Nephron (organoid): ENCODE measurements around the gene ZNF324.
"Not testable (repeated sequence)": the region's sequence is repeated elsewhere in the genome, so short reads cannot be mapped to it uniquely, and the experiment has no call there.

Experiments used
- H3K27ac Mint-ChIP-seq, 3 experiments: 2 replicates each; pipeline ENCODE4 v1.8.0; 2020; ENCODE audit warnings: mixed read lengths in 3 of 3, mild to moderate bottlenecking in 2 of 3, moderate library complexity in 1 of 3
- H3K27me3 Mint-ChIP-seq: 2 replicates; pipeline ENCODE4 v1.8.0; 2021; ENCODE audit warnings: low read depth, mild to moderate bottlenecking, moderate library complexity, mixed read lengths
- H3K36me3 Mint-ChIP-seq: 2 replicates; pipeline ENCODE4 v1.8.0; 2020; ENCODE audit warnings: low read depth, mixed read lengths
- H3K4me1 Mint-ChIP-seq: 2 replicates; pipeline ENCODE4 v1.8.0; 2020; ENCODE audit warnings: mixed read lengths
- H3K4me3 Mint-ChIP-seq, 3 experiments: 2 replicates each; pipeline ENCODE4 v1.8.0; 2020; ENCODE audit warnings: mild to moderate bottlenecking in 3 of 3, mixed read lengths in 3 of 3, moderate library complexity in 2 of 3
- H3K9me3 Mint-ChIP-seq: 2 replicates; pipeline ENCODE4 v1.8.0; 2020; ENCODE audit warnings: mixed read lengths
- TF ChIP-seq, protein P1 (sequence below), 3 experiments: fragments of 200-600 bp; sonication (generic); IDR thresholded peaks; one replicate each; pipeline ENCODE4 v1.5.0; 2021; ENCODE audit warnings: antibody characterized with exemption in 3 of 3; ENCODE audit not compliant: unreplicated experiment in 3 of 3

The ZNF324 gene

DNA sequence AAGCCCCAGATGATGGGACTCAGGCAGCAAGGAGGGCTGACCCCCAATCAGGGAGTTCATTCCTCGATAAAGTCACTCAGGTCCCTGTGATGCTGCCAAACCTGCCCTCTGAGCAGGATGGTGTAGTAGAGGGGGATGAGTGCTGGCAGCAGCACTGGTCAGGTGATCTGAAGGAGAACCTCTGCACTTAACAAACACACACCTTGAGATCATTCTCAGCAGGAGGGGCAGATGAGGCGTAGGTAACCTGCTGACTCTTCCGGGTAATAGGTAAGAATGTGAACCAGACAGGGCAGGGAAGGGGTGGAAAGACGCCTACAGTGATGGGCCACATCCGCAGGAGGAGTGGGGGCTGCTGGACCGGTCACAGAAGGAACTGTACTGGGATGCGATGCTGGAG, 12.4 kb downstream of the ZNF324 start:
- Mint-ChIP-seq H3K36me3 (peaks cover 9% of the 10 kb centered on the region), H3K4me1 (peaks cover 6% of the 10 kb centered on the region), H3K27me3 (no peaks in the 10 kb centered on the region), H3K4me3 (peak overlapping the region; percentile 48 to 63 (median 53)), H3K9me3 (no peaks in the 10 kb centered on the region), H3K27ac (no peak overlapping the region)
- TF ChIP-seq, protein P1, sequence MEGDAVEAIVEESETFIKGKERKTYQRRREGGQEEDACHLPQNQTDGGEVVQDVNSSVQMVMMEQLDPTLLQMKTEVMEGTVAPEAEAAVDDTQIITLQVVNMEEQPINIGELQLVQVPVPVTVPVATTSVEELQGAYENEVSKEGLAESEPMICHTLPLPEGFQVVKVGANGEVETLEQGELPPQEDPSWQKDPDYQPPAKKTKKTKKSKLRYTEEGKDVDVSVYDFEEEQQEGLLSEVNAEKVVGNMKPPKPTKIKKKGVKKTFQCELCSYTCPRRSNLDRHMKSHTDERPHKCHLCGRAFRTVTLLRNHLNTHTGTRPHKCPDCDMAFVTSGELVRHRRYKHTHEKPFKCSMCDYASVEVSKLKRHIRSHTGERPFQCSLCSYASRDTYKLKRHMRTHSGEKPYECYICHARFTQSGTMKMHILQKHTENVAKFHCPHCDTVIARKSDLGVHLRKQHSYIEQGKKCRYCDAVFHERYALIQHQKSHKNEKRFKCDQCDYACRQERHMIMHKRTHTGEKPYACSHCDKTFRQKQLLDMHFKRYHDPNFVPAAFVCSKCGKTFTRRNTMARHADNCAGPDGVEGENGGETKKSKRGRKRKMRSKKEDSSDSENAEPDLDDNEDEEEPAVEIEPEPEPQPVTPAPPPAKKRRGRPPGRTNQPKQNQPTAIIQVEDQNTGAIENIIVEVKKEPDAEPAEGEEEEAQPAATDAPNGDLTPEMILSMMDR (IDR thresholded peaks at IDR 0.05; ENCODE audit: unreplicated experiment in 3 of 3): no peak

DNA sequence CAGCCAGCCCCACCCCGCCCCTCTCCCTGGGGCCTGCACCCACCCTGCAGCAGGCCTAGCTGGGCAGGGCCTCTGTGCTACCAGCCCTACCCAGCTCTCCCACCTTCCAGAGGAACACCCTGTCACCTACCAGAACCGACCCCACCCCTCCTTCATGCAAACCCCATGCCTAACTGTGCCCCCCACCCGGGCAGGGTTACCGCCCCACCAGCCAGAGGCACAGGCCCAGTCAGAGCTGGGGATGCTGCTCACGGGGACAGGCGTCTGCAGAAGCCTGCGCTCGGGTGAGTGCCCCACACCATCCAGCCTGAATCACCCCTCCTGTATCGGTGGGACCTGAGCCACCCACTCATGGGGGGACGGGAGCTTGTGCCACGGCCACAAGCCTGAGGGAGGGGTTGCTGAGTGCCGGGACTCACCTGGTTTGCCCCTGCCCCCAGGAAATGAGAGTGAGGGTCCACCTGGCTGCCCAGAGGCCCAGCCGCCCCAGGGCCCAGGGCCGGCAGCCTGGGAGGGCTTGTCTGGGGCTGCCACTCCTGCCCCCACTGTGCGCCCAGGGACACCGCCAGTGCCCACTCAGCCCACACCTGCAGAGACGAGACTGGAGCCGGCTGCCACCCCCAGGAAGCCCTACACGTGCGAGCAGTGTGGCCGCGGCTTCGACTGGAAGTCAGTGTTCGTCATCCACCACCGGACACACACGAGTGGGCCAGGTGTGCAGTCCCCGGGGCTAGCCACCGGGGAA, 13.0 kb downstream of the ZNF324 start:
- TF ChIP-seq, protein P1 (IDR thresholded peaks at IDR 0.05; ENCODE audit: unreplicated experiment in 3 of 3): no peak
- Mint-ChIP-seq H3K36me3 (peaks cover 9% of the 10 kb centered on the region), H3K27me3 (no peaks in the 10 kb centered on the region), H3K9me3 (no peaks in the 10 kb centered on the region), H3K4me1 (peaks cover 6% of the 10 kb centered on the region), H3K27ac (no peak overlapping the region), H3K4me3 (no peak overlapping the region)

DNA sequence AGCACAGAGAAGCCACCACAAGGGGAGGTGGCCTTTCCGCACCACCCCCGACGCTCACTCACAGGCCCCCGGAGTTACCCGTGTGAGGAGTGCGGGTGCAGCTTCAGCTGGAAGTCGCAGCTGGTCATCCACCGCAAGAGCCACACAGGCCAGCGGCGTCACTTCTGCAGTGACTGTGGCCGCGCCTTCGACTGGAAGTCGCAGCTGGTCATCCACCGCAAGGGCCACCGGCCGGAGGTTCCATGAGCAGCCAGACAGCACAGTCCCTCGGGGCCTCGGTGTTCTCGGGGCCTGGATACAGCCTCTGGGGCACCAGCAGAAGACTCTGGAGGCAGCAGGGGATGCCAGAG, 13.6 kb downstream of the ZNF324 start:
- Mint-ChIP-seq H3K36me3 (peaks cover 9% of the 10 kb centered on the region), H3K27me3 (no peaks in the 10 kb centered on the region), H3K27ac (no peak overlapping the region), H3K4me1 (peaks cover 6% of the 10 kb centered on the region), H3K4me3 (no peak overlapping the region), H3K9me3 (no peaks in the 10 kb centered on the region)
- TF ChIP-seq, protein P1 (IDR thresholded peaks at IDR 0.05; ENCODE audit: unreplicated experiment in 3 of 3): no peak

DNA sequence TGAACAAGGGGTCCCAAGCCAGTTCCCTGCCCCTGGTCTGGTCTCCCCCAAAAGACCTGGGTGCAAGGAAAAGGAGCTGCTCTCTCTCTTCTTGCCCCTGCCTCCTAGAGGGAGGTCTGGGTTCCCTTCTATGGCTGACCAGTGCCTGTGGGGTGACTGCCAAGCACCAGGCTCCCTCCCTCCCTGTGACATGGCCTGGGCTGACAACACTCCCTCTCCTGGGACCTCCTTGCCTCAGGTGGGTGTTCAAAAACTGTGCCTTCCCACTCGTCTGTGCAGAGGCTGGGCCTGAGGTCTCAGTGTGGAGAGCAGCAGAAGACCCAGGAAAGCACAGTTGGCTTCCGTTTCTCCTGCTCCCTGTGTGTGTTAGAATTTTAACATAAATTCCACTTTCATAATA, 14.0 kb downstream of the ZNF324 start:
- no peaks in the 10 kb centered on the region for H3K9me3 Mint-ChIP-seq
- peak overlapping the region in 1 of 3 experiments; percentile 25 for H3K4me3 Mint-ChIP-seq
- TF ChIP-seq, protein P1 (IDR thresholded peaks at IDR 0.05; ENCODE audit: unreplicated experiment in 3 of 3): no peak
- H3K27me3 Mint-ChIP-seq: no peaks in the 10 kb centered on the region
- H3K4me1 Mint-ChIP-seq: peaks cover 6% of the 10 kb centered on the region
- no peak overlapping the region for H3K27ac Mint-ChIP-seq
- H3K36me3 Mint-ChIP-seq: peaks cover 9% of the 10 kb centered on the region

DNA sequence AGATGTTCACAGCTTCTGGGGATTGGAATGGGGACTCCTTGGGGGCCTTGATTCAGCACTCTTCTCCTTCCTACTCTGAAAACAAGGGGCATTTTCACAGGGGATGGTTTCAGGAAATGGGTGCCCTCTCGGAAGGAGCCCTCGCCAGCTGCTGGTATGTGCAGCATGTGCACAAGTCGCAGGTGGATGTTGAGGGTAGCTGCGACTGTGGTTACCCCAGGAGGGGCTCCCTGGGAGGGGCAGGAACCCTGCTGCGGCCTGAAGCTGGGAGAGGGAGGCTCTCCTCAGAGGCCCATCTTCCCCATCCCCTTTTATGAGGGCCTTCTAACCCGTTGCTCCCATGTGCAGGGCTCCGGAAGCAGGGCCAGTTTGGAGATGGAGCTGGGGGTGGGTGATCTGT, 15.5 kb downstream of the ZNF324 start:
- Mint-ChIP-seq H3K27me3 (no peaks in the 10 kb centered on the region), H3K9me3 (no peaks in the 10 kb centered on the region), H3K27ac (no peak overlapping the region), H3K4me1 (no peaks in the 10 kb centered on the region), H3K36me3 (peaks cover 9% of the 10 kb centered on the region), H3K4me3 (no peak overlapping the region)
- TF ChIP-seq, protein P1 (IDR thresholded peaks at IDR 0.05; ENCODE audit: unreplicated experiment in 3 of 3): no peak

DNA sequence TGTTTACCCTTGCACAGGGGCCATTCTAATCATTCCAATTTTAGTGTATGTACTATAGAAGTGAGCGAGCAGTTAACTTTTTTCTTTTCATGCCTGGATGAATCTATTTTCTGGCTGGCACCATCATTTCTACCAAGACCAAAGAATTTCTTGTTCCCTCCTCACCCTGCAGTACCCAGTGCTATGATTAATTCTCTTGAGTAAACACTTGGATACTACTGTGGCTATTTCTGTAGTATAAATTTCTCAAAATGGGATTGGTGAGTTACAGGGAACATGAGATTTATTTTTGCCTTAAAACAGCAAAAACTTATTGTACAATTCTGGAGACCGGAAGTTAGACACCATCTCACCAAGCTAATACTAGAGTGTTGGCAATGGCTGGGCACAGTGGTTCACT, 16.9 kb downstream of the ZNF324 start:
- Mint-ChIP-seq H3K4me3 (no peak overlapping the region), H3K9me3 (no peaks in the 10 kb centered on the region), H3K27me3 (no peaks in the 10 kb centered on the region), H3K4me1 (no peaks in the 10 kb centered on the region), H3K36me3 (peaks cover 9% of the 10 kb centered on the region), H3K27ac (no peak overlapping the region)
- TF ChIP-seq, protein P1 (IDR thresholded peaks at IDR 0.05; ENCODE audit: unreplicated experiment in 3 of 3): no peak

DNA sequence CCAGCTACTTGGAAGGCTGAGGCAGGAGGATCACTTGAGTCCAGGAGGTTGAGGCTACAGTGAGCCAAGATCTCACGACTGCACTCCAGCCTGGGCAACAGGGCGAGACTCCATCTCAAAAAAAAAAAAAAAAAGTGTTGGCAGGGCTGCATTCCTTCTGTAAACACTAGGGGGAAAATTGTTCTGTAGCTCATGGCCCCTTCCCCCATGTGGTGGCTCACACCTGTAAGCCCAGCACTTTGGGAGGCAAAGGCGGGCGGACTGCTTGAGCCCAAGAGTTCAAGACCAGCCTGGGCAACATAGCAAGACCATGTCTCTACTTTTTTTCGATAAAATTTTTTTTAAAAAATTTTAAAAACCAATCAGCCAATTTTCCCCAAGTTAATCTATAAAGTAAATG, 17.5 kb downstream of the ZNF324 start:
- not testable (repeated sequence) for H3K27me3 Mint-ChIP-seq, H3K4me1 Mint-ChIP-seq, H3K36me3 Mint-ChIP-seq, H3K4me3 Mint-ChIP-seq, H3K27ac Mint-ChIP-seq, H3K9me3 Mint-ChIP-seq
